PC-3 (cell line): Measurements from ENCODE around the gene ACSM6.

Experiments
- EZH2 ChIP-seq: fragments of 300-600 bp; sonication (generic); IDR thresholded peaks from one replicate; pipeline ENCODE4 v1.6.1; 2017; ENCODE audit warnings: antibody characterized with exemption, mild to moderate bottlenecking, low read length; ENCODE audit not compliant: unreplicated experiment
- TF ChIP-seq, protein P1 (sequence below): fragments of 300-600 bp; sonication (generic); conservative IDR thresholded peaks from 2 replicates; pipeline ENCODE4 v1.5.1; 2017; ENCODE audit warnings: antibody characterized with exemption, low read depth, mild to moderate bottlenecking, low read length

DNA sequence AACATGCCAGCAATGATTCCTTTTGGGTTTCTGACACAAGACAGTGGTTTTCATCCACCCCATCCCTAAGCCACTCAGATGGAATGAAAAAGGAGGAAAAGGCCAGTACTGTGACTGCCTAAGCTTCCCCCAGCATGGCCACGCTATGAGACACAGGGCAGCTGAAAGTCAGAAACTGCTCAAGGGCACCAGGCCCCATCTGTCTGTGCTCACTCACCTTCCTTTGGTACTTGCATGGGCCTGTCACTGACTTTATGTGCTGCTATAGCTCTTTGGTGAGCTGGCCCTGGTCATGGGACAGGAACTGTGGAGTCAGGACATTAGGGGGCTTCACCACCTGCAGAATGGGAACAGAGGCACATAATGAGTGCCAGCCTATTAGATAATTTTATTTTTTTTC lies 21.2 kb upstream of the ACSM6 start:
- TF ChIP-seq, protein P1, sequence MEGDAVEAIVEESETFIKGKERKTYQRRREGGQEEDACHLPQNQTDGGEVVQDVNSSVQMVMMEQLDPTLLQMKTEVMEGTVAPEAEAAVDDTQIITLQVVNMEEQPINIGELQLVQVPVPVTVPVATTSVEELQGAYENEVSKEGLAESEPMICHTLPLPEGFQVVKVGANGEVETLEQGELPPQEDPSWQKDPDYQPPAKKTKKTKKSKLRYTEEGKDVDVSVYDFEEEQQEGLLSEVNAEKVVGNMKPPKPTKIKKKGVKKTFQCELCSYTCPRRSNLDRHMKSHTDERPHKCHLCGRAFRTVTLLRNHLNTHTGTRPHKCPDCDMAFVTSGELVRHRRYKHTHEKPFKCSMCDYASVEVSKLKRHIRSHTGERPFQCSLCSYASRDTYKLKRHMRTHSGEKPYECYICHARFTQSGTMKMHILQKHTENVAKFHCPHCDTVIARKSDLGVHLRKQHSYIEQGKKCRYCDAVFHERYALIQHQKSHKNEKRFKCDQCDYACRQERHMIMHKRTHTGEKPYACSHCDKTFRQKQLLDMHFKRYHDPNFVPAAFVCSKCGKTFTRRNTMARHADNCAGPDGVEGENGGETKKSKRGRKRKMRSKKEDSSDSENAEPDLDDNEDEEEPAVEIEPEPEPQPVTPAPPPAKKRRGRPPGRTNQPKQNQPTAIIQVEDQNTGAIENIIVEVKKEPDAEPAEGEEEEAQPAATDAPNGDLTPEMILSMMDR, result no peak
- TF ChIP-seq EZH2, result no peak
